Stimulated activated CD4-positive, alpha-beta T cell treated with anti-CD3 and anti-CD28 coated beads, TNF-alpha, amount 100 ng/mL, for 4 hours (primary cell): ENCODE data around the gene PRODH2.

Source experiments
- DNase-seq, 3 experiments: peaks; one replicate each; pipeline ENCODE4 v3.0.0-alpha.2; 2020; ENCODE audit warnings: low read depth in 3 of 3

Gene PRODH2, protein sequence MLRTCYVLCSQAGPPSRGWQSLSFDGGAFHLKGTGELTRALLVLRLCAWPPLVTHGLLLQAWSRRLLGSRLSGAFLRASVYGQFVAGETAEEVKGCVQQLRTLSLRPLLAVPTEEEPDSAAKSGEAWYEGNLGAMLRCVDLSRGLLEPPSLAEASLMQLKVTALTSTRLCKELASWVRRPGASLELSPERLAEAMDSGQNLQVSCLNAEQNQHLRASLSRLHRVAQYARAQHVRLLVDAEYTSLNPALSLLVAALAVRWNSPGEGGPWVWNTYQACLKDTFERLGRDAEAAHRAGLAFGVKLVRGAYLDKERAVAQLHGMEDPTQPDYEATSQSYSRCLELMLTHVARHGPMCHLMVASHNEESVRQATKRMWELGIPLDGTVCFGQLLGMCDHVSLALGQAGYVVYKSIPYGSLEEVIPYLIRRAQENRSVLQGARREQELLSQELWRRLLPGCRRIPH

DNA sequence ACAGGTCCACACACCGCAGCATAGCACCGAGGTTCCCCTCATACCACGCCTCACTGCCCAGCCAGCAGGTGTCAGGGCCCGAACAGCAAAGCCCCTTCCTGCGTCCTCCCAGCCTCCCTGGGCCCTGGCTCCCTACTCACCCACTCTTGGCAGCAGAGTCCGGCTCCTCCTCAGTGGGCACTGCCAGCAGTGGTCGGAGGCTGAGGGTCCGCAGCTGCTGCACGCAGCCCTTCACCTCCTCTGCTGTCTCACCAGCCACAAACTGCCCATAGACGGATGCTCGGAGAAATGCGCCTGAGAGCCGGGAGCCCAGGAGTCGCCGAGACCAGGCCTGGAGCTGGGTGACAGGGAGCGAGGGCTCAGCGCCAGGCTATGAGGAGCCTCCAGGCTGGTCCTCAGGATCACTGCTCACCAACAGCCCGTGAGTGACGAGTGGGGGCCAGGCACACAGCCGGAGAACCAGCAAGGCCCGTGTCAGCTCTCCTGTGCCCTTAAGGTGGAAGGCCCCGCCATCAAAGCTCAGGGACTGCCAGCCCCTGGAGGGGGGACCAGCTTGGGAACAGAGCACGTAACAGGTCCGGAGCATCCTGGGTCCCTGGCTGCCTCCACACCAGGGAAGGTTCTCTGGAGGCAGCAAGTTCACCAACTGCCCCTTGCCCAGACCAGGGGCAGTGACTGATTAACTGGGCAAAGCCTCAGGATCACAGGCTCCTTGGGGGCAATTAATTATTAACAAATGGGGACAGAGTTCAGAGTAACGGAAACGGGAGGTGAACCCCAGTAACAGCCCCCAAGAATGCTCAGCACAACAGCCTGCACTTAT lies at the start of gene PRODH2:
PRODH2 (minus strand) TSS at position 626 of the 823 bp plus-strand sequence; CDS start at position 586, 40 bp downstream.
- no peak for DNase-seq

DNA sequence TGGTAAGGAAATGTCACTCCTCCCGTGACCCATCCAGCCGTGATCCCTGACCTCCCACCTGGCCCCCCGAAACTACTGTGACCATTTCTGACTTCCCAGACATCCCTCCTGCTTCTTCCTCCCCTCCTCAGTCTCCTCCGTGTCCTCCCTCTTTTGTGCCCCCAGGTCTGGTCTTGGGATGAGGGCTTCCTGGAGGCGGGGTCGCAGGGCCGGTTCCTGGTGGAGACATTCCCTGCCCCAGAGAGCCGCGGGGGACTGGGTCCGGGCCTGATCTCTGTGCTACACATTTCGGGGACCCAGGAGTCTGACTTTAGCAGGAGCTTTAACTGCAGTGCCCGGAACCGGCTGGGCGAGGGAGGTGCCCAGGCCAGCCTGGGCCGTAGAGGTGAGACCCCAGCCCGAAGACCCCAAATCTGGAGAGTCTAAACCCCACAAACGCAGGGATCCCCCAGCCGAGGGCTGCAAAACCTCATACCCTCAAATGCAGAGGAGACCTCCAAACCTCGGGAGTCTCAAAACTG lies 49.1 kb upstream of the PRODH2 start:
- DNase-seq = no peak

DNA sequence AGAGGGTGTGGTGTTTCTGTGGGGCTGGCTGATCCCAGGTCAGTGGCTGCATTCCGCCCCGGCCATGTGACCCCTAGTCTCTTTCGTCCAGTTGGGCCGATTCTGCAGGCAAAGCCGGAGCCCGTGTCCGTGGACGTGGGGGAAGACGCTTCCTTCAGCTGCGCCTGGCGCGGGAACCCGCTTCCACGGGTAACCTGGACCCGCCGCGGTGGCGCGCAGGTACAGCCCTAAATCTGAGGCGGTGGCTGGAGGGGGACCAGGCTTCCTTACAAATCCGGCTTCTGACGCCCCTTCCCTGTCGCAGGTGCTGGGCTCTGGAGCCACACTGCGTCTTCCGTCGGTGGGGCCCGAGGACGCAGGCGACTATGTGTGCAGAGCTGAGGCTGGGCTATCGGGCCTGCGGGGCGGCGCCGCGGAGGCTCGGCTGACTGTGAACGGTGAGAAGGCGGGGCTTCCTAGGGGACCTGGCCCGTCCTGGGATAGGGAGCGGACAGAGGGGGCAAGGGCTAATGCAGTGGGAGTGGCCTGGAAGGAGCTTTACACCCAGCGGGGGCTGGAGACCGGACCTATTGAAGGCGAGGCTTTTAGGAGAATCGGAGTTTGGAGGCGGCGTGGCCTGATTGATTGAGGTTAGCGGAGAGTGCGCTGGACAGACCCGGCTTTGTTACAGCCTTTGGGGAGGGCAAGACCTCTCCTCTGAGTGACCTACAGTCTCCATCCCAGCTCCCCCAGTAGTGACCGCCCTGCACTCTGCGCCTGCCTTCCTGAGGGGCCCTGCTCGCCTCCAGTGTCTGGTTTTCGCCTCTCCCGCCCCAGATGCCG lies 48.4 kb upstream of the PRODH2 start:
- DNase-seq = no peak

DNA sequence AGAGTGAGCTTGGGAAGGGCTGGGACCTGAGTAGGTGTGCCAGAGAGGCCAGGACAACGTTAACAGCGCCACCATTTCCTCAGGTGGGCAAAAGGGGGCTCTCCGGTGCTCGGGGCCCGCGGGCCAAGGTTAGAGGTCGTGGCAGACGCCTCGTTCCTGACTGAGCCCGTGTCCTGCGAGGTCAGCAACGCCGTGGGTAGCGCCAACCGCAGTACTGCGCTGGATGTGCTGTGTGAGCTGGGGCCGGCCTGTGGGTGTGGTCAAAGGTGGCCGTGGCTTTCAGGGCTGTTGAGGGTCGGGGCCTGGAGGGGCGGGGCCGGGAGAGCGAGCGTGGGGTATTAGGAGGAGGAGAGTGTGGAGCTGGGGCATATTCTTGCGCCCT lies 47.8 kb upstream of the PRODH2 start:
- DNase-seq = no peak

DNA sequence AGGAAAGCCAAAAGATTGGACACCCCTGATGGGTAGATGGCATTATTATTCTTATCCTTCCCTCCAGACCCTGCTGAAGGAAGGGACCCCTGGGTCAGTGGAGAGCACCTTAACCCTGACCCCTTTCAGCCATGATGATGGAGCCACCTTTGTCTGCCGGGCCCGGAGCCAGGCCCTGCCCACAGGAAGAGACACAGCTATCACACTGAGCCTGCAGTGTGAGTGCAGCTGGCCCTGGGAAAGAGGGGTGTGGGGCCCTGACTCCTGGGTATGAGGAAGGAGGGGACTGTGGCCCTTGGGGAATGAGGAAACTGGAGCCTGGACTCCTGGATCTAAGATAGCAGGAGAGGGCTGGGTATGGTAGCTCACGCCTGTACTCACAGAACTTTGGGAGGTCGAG lies 46.8 kb upstream of the PRODH2 start:
- DNase-seq = no peak

DNA sequence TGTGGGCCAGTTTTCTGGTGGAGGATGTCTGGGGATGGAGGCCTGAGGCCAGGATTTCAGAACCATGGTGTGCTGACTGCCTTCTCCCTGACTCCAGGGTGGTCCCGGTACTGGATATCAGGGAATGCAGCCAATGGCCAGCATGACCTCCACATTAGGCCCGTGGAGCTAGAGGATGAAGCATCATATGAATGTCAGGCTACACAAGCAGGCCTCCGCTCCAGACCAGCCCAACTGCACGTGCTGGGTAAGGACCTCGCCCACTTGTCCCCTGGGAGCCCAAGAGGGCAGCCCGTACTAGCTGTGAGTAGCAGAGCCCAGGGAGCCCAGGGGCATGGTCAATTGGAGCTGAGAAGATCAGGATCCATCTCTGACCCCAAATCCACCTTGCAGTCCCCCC lies 45.7 kb upstream of the PRODH2 start:
- no peak for DNase-seq

DNA sequence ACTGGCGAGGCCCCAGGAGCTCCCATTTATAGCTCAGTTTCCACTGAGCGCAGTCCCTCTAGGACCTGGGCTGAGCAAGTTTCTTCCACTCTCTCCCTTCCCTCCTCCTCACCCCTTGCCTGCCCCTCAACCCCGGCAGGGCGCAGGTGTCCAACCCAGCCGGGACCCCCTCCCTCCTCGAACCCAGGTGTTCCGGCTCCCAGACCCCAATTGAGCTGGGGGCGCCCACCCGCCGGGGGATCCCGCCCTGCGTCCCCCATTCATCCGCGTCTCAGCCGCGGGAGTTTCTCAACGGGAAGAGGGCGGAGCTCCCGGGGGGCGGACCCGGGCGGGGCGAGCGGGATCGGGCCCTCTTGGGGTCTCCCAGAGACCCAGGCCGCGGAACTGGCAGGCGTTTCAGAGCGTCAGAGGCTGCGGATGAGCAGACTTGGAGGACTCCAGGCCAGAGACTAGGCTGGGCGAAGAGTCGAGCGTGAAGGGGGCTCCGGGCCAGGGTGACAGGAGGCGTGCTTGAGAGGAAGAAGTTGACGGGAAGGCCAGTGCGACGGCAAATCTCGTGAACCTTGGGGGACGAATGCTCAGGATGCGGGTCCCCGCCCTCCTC lies 44.0 kb upstream of the PRODH2 start, which contains the start of gene KIRREL2:
KIRREL2 (plus strand) TSS at position 366 of the 604 bp plus-strand sequence; CDS start at position 575, 209 bp downstream.
- no peak for DNase-seq

DNA sequence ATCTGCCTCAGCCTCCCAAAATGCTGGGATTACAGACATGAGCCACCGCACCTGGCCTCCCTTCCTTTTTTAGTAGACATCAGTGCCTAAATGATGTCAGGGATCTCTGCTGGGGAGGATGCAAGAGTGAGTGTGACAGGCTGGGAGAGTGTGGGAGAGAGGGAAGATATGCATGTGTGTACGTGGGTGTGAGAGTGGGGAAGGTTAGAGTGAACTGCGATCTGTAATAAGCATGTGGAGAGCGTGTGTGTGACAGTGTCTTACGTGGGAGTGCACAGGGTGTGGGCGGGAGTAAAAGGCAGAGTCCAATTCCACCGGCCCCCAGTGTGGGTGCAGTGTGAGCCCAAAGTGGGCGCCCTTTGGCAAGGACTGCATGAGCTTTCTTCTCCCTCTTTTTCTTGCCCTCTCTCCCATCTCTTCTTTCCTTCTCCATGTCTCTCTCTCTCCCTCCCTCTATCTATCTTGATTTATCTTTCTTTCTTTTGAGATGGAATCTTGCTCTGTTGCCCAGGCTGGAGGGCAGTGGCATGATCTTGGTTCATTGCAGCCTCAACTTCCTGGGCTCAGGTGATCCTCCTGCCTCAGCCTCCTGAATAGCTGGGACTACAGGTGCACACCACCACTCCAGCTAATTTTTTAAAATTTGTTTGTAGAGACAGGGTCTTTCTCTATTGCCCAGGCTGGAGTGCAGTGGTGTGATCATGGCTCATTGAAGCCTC lies 40.6 kb upstream of the PRODH2 start:
- no peak for DNase-seq

DNA sequence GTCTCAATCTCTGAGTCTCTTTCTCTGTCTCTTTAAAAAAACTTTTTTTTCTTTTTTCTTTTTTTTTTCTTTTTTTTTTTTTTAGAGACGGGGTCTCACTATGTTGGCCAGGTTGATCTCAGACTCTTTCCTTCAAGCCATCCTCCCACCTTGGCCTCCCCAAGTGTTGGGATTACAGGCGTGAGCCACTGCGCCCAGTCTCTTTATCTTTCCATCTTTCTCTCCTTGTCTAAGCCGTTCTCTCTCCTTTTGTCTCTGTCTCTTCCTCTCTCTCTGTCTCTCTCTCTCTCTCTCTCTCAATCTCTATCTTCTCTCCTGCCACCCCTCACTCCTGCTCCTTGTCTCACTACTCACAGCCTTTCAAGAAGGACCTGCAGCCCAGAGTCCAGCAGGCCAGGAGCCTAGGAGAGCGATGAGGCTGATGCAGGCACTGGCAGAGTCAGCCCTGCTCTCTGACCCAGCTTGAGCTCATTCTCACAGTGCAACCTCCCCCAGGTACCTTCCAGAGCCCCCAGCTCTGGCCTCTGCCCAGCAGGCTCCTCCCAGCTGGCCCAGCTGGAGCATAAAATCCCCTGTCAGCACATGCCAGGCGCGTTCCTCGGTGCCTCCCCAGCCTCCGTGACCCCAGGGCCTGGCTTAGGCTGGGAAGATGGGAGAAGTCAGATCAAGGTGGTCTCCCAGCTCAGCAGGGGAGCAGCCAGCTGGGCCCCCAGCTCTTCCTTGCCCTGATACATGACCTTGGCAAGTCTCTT lies 39.6 kb upstream of the PRODH2 start, which contains the start of gene NPHS1:
NPHS1 (minus strand) TSS at position 476 of the 752 bp plus-strand sequence. CDS start 667 bp downstream, outside the sequence.
- no peak for DNase-seq

DNA sequence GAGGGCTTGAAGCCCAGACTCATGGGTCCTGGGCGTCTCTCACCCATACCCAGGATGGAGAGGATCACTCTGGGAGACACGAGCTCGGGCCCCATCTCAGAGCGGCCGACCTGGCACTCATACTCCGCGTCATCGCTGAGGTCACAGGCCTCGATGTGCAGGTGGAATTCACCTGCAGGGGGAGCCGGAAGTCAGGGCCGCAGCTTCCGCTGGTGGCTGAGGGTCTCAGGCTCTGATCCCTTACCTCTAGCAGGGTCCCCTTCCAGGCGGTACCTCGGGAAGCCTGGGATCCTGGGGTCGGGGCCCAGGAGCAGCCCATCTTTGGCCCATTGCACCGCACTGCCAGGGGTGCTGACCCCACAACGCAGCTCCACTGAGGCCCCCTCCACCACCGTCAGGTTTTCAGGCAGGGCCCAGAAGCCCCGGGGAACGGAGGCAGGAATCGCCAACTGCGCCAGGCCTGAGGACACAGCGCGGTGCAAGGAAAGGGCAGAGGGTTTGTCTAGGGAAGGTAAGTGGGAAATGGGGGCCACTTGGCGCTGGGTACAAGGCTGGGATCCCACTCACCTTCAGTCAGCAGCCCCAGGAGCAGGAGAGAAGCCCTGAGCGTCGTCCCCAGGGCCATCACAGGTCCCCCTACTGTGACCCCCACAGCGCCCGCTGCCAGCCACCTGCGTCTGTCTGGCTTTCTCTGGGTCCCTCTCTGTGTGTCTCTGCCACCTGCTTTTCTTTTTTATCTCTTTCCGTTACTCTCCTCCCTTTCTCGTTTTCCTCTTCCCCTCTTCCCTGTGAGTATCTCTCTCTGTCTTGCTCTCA lies 38.8 kb upstream of the PRODH2 start:
- DNase-seq = no peak

DNA sequence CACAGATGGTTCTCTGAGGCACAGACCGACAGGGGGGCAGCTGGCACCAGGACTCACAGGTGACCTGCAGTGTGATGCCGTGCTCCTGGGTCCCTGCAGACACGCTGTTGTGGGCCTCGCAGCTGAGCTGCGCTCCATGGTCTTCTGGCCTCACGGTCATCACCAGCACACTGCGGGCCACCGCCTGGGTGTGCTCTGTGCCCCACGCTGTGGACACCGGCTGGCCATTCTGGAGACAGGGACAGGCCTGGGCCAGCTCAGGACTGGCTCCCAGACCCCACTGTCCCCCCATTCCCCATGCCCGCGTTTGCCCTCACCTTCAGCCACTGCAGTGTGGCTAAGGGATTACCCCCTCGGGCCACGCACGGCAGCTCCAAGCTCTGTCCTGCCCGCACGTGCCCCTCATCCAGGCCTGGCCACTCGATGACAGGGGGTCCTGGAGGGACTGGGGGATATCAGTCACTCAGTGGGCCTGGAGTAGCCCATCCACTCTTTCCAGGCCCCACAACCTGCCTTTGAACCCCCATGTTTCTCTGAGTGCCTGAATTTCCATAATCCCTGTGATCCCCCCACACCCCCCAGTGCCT lies 36.4 kb upstream of the PRODH2 start:
- no peak for DNase-seq

DNA sequence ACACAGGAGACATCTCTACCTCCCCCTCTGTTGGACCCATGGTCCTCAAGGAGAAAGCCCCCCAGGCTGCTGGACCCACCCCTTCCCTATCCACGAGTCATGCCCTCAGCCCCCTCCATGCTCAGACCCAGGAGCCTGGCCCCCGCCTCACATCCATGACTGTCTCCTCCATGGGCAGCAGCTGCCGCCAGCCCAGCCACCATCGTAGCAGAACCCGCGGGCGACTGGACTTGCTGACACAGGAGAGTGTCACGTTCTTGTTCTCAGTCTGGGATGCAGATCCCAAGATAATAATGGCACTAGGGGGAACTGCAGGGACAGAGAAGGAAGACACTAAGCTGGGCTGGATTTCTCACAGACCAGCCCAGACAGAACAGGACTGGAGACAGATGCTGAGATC lies 35.8 kb upstream of the PRODH2 start:
- DNase-seq = no peak

DNA sequence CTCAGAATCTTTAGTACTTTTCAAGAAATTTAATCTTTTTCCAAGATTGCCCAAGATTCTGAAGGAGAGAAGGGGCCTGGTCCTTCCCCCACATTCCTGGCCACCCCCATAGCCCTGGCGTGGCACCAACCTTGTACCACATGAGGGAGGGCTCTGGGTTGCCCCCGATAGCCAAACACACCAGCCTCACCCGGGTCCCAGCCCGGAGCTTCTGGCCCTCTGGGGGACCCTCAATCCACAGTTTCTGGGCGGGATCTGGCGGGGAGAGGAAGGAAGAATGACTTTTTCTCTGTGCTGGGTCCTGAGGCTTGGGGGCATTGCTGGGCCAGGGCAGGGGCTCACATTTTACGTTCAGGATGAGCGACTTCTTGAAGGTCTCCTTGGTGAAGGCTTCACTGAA lies 35.3 kb upstream of the PRODH2 start:
- no peak for DNase-seq

DNA sequence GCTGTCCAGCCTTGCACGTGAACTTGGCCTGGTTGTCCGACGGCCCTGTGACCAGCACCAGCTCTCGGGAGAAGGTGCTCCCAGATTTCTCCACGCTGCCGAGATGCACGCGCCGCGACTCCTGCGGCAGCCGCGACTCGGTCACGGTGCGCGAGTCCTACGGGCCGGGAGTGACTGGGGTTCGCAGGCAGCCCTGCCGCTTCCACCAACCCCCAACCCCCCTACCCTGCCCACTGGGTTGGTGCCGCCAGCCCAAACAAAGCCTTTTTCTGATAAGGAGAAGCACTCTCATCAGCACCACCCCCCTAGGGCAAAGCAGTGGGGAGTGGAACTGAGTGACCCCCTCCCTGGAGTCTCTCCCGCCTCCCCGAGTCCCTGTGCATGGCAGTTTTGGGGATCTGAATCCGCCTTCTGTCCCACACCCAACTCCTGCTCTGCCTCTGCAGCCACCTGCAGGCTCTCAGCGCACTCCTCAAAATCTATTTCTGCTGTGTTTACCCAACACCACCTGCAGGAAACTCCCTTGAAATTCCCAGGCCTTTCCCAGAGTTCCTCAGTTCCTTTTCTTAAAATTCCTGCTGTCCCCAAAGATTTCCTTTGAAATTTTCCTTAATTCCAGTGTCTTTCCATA lies 33.5 kb upstream of the PRODH2 start:
- DNase-seq = no peak

DNA sequence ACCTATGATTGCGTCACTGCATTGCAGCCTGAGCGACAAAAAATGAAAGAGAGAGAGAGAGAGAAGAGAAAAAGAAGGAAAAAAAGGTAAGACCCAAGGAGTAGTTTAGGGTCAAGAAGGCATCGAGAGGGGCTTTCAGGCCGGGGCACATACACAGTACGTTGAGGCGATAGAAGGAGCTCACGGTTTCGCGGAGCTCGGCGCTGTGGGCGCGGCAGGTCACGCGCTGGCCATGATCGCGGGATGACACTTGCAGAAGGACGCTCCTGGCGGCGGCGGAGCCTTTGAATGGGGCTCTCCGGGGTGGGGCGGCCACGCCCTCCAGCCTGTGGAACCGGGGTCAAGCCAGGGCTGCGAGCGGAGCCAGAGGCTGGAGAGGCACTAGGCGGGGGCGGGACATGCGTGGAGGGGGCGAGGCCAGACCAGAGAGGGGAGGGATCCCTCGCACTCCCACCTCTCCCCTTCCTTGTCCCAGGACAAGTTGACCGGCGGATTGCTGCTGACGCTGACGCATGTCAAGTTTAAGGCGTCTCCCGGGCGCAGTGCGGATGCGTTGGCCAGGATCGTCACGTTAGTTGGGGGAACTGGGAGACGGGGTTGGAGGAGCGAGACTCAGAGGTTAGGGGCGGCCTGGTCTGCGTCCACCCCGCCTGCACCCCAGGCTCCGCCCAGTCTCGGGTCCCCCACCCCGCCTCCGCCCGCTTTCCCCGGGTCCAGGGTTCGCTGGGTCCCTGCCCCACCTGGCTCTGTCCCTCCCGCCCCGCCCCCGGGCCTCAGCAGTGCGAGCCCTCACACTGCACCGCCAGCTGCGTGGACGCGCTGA lies 32.8 kb upstream of the PRODH2 start:
- no peak for DNase-seq

DNA sequence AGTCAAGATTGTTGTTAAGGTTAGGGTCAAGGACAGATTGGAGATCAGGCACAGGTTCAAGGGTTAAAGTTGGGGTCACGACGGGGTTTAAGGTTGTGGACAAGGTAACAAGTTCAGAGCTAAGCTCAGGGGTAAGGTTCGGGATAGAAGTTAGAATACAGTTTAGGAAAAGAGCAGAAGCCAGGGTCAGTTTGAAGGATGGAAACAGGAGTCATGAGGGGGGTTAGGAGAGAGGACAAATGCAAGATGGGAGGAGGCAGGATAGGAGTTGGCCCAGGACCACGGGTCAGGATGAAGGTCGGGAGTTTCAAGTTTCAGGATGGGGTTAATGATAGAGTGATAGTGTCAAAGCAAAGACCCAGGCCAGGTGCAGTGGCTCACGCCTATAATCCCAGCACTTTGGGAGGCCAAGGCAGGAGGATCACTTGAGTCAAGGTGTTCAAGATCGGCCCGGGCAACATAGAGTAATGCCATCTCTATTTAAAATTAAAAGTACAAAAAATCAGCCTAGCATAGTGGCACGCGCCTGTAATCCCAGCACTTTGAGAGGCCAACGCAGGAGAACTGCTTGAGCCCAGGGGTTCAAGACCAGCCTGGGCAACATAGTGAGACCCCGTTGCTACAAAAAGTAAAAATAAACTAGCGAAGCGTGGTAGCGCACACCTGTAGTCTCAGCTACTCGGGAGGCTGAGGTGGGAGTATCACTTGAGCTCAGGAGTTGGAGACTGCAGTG lies 32.0 kb upstream of the PRODH2 start:
- no peak for DNase-seq
